ENCODE results near the gene WDR1. TPM values are rescaled to one million over a fixed set of nuclear protein-coding genes. Genes with fewer than 3 reads are reported as not detected.

Gene WDR1
- total and polyA plus RNA-seq, 10 of the 15 experiments (the other 5 are each of a cell fraction or from before 2014, with no cell fraction given) = 28.5 to 397 (median 290) TPM

DNA sequence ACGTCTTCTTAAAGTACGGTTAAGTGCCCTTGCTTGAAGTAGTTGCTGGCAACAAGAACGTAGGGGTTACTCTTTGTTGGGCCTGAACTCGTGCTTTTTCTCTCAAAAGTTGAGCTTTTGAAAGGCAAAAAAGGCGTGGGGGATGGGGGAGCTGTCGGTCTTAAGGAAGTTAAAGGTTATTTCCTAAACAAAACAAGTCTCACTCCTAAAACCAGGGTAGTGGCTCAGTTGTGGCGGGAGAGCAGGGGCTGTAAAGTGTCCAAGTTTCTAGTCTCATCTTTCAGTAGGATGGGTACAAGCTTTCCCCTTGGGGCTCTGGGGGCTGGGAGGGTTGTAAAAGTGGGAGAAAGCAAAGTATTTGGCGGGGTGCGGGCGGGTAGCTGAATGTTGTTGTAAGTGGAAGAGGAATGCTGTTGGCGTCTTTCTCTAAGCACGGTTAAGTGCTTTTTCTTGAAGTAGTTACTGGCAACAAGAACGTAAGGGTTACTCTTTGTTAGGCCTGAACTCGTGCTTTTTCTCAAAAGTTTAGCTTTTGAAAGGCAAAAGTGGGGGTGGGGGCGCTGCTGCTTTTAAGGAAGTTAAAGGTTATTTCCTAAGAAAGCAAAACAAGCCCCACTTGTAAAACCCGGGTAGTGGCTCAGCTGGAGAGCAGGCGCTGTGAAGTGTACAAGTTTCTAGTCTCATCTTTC is 904 bp upstream of the WDR1 start (continued):
- TF ChIP-seq YY1 (IDR thresholded peaks at IDR 0.05; ENCODE audit: low read depth, low read length) = no peak
- TF ChIP-seq MTA2 (IDR thresholded peaks at IDR 0.05; ENCODE audit: low read depth) = 0 out of 2 replicates have a peak, but pooled peaks have one; percentile 16
- no peak for TF ChIP-seq ZNF622 (IDR thresholded peaks at IDR 0.05)
- TF ChIP-seq, protein P1, sequence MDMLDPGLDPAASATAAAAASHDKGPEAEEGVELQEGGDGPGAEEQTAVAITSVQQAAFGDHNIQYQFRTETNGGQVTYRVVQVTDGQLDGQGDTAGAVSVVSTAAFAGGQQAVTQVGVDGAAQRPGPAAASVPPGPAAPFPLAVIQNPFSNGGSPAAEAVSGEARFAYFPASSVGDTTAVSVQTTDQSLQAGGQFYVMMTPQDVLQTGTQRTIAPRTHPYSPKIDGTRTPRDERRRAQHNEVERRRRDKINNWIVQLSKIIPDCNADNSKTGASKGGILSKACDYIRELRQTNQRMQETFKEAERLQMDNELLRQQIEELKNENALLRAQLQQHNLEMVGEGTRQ (IDR thresholded peaks at IDR 0.05; ENCODE audit: borderline replicate concordance, low read depth, low read length) = no peak
- TF ChIP-seq, protein P2, sequence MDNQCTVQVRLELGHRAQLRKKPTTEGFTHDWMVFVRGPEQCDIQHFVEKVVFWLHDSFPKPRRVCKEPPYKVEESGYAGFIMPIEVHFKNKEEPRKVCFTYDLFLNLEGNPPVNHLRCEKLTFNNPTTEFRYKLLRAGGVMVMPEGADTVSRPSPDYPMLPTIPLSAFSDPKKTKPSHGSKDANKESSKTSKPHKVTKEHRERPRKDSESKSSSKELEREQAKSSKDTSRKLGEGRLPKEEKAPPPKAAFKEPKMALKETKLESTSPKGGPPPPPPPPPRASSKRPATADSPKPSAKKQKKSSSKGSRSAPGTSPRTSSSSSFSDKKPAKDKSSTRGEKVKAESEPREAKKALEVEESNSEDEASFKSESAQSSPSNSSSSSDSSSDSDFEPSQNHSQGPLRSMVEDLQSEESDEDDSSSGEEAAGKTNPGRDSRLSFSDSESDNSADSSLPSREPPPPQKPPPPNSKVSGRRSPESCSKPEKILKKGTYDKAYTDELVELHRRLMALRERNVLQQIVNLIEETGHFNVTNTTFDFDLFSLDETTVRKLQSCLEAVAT (IDR thresholded peaks at IDR 0.05) = peak; percentile 51; the same call in 1 of the 2 replicates
- no peak for TF ChIP-seq STAT3 (IDR thresholded peaks at IDR 0.05; ENCODE audit: low read depth, low read length)
- no peak for TF ChIP-seq ZNF274 (IDR thresholded peaks at IDR 0.05; ENCODE audit: insufficient read depth, insufficient read length)
- TF ChIP-seq TBL1XR1 (IDR thresholded peaks at IDR 0.05; ENCODE audit: low read depth, low read length) = no peak
- no peak; the same call in 1 of the 2 replicates for TF ChIP-seq FOXM1 (IDR thresholded peaks at IDR 0.05; ENCODE audit: low read depth, low read length)
- TF ChIP-seq NBN (IDR thresholded peaks at IDR 0.05) = peak; percentile 22
- TF ChIP-seq RUNX3 (IDR thresholded peaks at IDR 0.05; ENCODE audit: low read length) = no peak
- 0 out of 2 replicates have a peak, but pooled peaks have one; percentile 2 for TF ChIP-seq MYB (IDR thresholded peaks at IDR 0.05; ENCODE audit: borderline replicate concordance, low read depth, low read length)
- TF ChIP-seq NFIC (IDR thresholded peaks at IDR 0.05; ENCODE audit: low read depth, low read length) = peak; percentile 17; the same call in 1 of the 2 replicates
- peak; percentile 60; the same call in 1 of the 2 replicates for TF ChIP-seq LARP7 (IDR thresholded peaks at IDR 0.05)
- TF ChIP-seq CREM (IDR thresholded peaks at IDR 0.05; ENCODE audit: low read depth) = no peak
- TF ChIP-seq ZBED1 (IDR thresholded peaks at IDR 0.05; ENCODE audit: borderline replicate concordance) = 0 out of 2 replicates have a peak, but pooled peaks have one; percentile 8
- no peak for TF ChIP-seq JUND (IDR thresholded peaks at IDR 0.05; ENCODE audit: low read depth, low read length)
- no peak for TF ChIP-seq TCF3 (IDR thresholded peaks at IDR 0.05; ENCODE audit: borderline replicate concordance, insufficient read depth, low read depth, low read length)
- TF ChIP-seq, protein P3, sequence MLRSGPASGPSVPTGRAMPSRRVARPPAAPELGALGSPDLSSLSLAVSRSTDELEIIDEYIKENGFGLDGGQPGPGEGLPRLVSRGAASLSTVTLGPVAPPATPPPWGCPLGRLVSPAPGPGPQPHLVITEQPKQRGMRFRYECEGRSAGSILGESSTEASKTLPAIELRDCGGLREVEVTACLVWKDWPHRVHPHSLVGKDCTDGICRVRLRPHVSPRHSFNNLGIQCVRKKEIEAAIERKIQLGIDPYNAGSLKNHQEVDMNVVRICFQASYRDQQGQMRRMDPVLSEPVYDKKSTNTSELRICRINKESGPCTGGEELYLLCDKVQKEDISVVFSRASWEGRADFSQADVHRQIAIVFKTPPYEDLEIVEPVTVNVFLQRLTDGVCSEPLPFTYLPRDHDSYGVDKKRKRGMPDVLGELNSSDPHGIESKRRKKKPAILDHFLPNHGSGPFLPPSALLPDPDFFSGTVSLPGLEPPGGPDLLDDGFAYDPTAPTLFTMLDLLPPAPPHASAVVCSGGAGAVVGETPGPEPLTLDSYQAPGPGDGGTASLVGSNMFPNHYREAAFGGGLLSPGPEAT (IDR thresholded peaks at IDR 0.05; ENCODE audit: low read depth) = 0 out of 2 replicates have a peak, but pooled peaks have one; percentile 1
- no peak for TF ChIP-seq RFX5 (IDR thresholded peaks at IDR 0.05; ENCODE audit: low read depth, low read length)
- TF ChIP-seq, protein P4, sequence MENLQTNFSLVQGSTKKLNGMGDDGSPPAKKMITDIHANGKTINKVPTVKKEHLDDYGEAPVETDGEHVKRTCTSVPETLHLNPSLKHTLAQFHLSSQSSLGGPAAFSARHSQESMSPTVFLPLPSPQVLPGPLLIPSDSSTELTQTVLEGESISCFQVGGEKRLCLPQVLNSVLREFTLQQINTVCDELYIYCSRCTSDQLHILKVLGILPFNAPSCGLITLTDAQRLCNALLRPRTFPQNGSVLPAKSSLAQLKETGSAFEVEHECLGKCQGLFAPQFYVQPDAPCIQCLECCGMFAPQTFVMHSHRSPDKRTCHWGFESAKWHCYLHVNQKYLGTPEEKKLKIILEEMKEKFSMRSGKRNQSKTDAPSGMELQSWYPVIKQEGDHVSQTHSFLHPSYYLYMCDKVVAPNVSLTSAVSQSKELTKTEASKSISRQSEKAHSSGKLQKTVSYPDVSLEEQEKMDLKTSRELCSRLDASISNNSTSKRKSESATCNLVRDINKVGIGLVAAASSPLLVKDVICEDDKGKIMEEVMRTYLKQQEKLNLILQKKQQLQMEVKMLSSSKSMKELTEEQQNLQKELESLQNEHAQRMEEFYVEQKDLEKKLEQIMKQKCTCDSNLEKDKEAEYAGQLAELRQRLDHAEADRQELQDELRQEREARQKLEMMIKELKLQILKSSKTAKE (IDR thresholded peaks at IDR 0.05; ENCODE audit: low read depth, poor library complexity, severe bottlenecking) = no peak
- TF ChIP-seq ZNF207 (IDR thresholded peaks at IDR 0.05; ENCODE audit: borderline replicate concordance) = no peak
- TF ChIP-seq FOXK2 (IDR thresholded peaks at IDR 0.05) = no peak
- TF ChIP-seq DPF2 (IDR thresholded peaks at IDR 0.05) = no peak
- TF ChIP-seq, protein P5, sequence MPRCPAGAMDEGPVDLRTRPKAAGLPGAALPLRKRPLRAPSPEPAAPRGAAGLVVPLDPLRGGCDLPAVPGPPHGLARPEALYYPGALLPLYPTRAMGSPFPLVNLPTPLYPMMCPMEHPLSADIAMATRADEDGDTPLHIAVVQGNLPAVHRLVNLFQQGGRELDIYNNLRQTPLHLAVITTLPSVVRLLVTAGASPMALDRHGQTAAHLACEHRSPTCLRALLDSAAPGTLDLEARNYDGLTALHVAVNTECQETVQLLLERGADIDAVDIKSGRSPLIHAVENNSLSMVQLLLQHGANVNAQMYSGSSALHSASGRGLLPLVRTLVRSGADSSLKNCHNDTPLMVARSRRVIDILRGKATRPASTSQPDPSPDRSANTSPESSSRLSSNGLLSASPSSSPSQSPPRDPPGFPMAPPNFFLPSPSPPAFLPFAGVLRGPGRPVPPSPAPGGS (IDR thresholded peaks at IDR 0.05; ENCODE audit: borderline replicate concordance, insufficient read depth, low read depth, low read length, poor library complexity, severe bottlenecking) = no peak

Measured in GM12878 (cell line).